AG09309 (cell line): ENCODE measurements around the gene PLIN4.

Source experiments
- DNase-seq: peaks from one replicate; pipeline ENCODE4 v3.0.0-alpha.2; 2010; ENCODE audit warnings: low read depth
- H3K4me3 ChIP-seq: 2 replicates; pipeline ENCODE4 v1.5.1; 2011; ENCODE audit warnings: mild to moderate bottlenecking, low read depth, low read length, moderate library complexity; ENCODE audit not compliant: control insufficient read depth
- TF ChIP-seq, protein P1 (sequence below): IDR thresholded peaks from 2 replicates; pipeline ENCODE4 v1.5.1; 2011; ENCODE audit warnings: mild to moderate bottlenecking, low read depth, low read length, inconsistent platforms; ENCODE audit not compliant: insufficient read depth, control insufficient read depth; ENCODE audit errors: missing control alignments

PLIN4 gene

DNA sequence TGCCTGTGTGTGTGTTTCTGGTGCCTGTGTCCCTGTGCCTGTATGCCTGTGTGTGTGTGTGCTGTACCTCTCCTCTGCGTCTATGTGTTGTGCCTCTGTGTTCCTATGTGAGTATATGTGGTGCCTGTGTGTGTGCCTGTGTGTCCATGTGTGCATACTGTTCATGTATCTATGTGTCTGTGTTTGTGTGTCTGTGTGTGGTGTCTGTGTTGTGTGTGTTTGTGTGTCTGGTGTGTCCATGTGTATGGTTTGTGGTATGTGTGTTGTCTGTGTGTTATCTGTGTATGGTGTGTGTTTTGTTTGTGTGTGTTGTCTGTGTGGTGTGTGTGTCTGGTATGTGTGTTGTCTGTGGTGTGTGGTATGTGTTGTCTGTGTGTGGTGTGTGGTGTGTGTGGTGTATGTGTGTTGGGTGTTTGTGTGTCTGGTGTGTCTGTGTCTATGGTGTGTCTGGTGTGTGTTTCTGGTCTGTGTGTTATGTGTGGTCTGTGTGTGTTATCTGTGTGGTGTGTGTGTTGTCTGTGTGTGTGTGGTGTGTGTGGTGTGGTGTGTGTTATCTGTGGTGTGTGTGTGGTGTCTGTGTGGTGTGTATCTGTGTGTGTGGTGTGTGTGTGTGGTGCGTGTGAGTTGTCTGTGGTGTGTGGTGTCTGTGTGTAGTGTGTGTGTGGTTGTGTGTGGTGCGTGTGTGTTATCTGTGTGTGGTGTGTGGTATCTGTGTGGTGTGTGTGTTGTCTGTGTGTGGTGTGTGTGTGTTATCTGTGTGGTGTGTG, 25.8 kb downstream of the PLIN4 start:
- no peak overlapping the region for H3K4me3 ChIP-seq
- DNase-seq: no peak
- TF ChIP-seq, protein P1, sequence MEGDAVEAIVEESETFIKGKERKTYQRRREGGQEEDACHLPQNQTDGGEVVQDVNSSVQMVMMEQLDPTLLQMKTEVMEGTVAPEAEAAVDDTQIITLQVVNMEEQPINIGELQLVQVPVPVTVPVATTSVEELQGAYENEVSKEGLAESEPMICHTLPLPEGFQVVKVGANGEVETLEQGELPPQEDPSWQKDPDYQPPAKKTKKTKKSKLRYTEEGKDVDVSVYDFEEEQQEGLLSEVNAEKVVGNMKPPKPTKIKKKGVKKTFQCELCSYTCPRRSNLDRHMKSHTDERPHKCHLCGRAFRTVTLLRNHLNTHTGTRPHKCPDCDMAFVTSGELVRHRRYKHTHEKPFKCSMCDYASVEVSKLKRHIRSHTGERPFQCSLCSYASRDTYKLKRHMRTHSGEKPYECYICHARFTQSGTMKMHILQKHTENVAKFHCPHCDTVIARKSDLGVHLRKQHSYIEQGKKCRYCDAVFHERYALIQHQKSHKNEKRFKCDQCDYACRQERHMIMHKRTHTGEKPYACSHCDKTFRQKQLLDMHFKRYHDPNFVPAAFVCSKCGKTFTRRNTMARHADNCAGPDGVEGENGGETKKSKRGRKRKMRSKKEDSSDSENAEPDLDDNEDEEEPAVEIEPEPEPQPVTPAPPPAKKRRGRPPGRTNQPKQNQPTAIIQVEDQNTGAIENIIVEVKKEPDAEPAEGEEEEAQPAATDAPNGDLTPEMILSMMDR: no peak

DNA sequence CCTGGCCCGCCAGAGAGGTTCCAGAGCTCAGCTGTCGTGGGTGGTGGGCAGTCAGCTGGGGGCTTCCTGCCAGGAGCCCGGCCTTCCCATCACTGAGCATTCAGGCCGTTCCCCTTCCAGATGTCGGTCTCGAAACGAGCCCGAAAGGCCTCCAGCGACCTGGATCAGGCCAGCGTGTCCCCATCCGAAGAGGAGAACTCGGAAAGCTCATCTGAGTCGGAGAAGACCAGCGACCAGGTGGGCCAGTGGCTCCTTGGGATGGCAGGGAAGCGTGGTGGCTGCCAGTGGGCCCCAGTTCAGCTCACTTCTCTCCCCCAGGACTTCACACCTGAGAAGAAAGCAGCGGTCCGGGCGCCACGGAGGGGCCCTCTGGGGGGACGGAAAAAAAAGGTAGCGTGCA, 26.8 kb downstream of the PLIN4 start:
- TF ChIP-seq, protein P1: no peak
- H3K4me3 ChIP-seq: no peak overlapping the region
- DNase-seq: no peak

DNA sequence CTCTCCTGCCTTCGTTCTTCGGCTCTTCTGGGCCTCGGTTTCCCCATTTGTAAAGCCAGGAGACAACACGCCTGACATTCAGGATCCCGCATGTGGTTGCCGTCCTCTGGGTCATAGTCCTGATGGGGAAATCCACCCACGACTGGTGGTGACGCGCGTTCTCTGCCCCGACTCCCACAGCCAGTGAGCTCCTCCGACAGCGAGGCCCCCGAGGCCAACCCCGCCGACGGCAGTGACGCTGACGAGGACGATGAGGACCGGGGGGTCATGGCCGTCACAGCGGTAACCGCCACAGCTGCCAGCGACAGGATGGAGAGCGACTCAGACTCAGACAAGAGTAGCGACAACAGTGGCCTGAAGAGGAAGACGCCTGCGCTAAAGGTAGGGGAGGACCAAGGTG, 29.8 kb downstream of the PLIN4 start:
- H3K4me3 ChIP-seq: no peak overlapping the region
- DNase-seq: no peak
- TF ChIP-seq, protein P1: no peak

DNA sequence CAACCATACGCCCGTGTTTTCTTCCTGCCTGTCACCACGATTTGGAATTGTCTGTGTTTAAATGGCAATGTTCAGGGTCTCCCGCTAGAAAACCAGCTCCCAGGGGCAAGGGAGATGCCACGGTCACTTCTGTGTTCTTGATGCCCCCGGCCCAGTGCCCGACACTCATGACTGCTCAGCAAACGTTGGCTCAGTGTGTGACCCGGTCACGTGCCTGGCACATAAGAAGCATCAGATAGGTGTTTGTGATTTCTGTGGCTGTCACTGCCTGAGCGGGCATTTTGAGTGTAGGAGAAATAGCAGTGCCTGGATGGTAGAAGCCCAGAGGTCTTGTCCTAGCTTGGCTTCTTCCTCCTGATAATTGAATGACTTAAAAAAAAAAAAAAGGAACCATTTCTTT, 30.7 kb downstream of the PLIN4 start:
- H3K4me3 ChIP-seq: no peak overlapping the region
- TF ChIP-seq, protein P1: no peak
- no peak for DNase-seq

DNA sequence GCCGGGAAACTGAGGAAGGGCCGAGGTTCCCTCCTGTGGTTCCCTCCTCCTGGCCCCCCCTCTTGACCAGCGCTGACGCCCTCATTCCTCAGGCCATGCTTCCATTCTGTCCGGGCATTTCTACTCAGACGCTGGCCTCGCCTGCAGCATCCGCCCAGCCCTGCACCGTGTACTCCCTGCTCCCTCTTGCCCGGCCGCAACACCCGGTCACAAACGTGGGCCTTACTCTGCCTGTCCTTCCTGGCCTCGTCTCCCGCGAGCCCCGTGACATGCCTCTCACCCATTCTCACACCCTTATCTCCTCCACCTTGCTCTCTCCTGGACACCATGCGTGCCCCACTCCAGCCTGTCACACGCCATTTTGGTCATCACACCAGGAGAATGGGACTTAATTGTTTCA, 34.9 kb downstream of the PLIN4 start:
- DNase-seq: no peak
- no peak overlapping the region for H3K4me3 ChIP-seq
- TF ChIP-seq, protein P1: no peak

DNA sequence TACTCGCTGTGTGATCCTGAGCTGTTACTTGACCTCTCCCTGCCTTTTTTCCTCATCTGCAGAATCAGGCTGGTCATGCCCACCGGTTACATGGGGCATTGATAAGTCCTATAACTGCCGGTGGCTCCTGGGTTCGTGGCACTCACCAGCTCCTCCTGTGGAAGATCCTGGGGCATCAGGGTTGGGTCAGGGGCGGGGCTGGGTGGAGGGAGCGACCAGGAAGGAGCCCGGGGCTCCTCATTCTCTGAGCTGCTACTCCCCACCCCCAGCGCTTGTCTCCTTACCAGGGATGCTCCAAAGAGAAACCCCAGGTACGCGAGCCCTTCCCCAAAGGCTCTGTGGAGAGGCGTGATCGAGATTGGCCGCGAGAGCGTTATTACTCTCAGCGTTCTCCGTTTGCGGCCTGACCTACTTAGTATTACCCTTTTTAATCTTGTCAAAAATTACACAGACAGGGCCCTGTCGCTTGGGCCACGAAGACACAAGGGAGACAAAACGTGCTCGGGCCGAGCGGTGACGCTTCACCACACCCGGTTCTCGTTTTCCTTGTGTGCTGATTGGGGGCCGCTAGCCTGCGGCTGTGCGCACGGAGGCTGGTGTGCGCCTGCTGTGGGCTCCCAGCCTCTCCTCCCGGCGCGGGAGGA, 35.4 kb downstream of the PLIN4 start:
- DNase-seq: no peak

More for the DNA sequence above, 35.4 kb downstream of the PLIN4 start:
- TF ChIP-seq, protein P1: no peak
- no peak overlapping the region for H3K4me3 ChIP-seq
